IPS-11a (cell line): Measurements from ENCODE around the gene REC114.
"Not testable (repeated sequence)": the region's sequence is repeated elsewhere in the genome, so short reads cannot be mapped to it uniquely, and the experiment has no call there.

Experiments used
- H3K4me3 ChIP-seq: one replicate; pipeline ENCODE4 v1.5.1; 2013; ENCODE audit warnings: low read depth, low read length, control low read depth

REC114 gene, protein sequence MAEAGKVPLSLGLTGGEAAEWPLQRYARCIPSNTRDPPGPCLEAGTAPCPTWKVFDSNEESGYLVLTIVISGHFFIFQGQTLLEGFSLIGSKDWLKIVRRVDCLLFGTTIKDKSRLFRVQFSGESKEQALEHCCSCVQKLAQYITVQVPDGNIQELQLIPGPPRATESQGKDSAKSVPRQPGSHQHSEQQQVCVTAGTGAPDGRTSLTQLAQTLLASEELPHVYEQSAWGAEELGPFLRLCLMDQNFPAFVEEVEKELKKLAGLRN

DNA sequence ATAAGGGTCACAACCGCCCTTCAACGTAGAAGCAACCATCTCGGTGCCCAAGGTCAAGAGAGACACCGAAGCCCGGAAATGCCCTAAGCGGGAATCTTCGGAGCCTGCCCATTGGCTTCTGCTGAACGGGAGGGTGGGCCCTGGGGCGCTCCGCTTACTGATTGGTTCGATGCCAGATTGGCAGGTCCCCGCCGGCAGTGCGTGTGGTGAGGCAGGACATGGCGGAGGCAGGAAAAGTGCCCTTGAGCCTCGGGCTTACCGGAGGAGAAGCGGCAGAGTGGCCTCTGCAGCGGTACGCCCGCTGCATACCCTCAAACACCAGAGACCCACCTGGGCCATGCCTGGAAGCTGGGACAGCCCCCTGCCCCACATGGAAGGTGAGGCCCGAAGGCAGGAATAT lies at the start of gene REC114:
TSS of gene REC114 (plus strand) at position 197 of the 400 bp plus-strand sequence. CDS start at position 219, 22 bp downstream.
- H3K4me3 ChIP-seq: no peak within 1 kb of the TSS

DNA sequence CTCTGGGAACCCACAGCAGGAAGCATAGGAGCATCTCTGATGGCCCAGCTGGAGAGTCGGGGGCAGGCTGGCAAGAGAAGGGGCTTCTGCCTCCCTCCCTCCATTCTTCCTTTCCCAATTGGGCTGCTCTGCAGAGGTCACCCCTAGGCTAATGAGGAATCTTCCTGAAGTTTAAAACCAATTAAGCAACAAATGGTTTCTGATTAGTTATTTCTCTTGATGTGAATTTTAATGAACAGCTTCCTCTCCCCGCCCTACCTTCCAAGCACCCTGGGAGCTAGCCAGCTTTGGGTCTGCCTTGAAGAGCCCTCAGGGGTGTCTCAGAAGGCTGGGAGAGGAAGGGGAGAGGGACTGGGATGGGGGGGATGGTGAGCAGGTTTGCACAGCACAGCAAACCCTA lies 49.6 kb upstream of the REC114 start:
- H3K4me3 ChIP-seq: no peak overlapping the region

DNA sequence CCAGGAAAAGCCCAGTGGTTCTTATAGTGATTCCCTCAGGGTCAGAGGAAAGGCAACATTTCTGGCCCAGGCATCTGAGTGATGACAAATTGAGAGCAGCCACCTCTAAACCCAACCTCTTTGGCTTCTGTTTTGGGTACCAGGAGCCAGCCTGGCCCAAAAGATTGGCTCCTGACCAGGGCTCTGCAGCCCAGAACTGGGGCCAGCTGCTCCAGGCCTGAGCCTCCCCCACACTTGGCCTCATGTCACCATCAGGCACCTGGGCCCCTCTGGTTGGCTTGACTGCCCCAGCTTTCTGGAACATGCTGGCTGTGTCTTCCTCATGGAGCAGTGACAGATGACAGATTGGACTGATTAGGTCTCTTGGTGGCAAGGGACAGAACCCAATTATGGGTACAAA lies 48.2 kb upstream of the REC114 start:
- no peak overlapping the region for H3K4me3 ChIP-seq

DNA sequence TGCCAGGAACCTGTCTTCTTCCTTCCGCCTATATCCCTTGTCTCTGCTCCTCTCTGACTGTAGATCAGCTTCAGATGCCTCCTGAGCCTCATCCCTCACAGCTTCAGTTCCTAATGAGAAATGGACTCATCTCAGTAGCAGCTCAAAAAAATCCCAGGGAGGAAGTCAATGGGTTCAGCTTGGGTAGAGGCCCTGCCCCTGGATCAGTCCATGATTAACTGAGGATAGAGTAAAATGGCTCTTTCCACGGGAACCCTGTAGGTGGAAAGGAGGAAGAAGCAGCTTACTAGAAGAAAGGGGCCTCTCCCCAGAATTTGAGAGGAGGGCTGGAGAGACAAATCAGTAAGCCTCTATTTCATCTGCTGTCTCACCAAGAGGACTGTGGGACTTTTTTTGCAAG lies 47.3 kb upstream of the REC114 start:
- no peak overlapping the region for H3K4me3 ChIP-seq

DNA sequence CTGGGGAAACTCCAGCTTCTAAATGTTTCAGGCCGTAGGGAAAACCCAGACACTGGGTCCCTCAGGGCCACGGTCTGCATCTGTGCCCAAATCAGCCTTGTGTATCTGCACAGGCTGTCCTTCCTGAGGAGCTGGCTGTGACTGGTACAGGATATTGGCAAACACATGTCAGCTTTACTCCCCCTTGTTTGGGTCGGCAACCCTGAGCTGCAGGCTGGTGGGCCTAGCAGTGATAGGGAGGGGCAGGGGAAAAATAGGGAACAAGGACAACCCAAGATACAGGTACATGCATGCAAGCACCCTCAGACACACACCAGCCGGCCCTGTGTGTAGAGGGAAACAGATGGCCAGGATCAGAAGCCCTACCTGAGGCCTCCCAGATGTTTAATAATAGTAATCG lies 45.5 kb upstream of the REC114 start:
- no peak overlapping the region for H3K4me3 ChIP-seq

DNA sequence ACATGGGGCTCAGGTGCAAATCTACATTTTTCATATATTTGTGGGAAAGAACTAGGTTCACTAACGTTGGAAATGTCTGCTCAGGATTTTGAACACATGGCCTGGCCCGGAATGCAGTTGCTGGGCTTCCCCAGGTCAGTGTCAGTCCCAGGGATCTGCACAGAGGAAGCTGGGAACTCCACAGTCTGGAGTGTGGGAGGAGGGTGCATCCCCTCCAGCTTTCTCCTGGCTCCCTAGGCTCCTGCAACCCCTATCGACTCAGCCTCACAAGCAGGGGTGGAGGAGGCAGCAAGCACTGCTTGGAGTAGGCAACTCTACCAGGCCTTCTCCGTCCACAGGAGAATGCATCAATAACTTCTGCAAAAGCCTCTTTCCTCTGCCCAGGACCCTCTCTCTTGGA lies 44.1 kb upstream of the REC114 start:
- H3K4me3 ChIP-seq: no peak overlapping the region

DNA sequence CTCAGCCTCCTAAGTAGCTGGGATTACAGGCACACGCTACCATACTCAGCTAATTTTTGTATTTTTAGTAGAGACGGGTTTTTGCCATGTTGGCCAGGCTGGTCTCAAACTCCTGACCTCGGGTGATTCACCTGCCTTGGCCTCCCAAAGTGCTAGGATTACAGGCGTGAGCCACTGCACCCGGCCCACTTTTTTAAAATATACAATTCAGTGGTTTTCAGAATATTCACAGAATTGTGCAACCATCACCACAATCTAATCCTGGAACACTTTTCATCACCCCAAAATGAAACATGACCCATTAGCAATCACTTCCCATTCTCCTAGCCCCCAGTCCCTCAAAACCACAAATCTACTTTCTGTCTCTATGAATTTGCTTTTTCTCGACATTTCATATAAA lies 42.7 kb upstream of the REC114 start:
- not testable (repeated sequence) for H3K4me3 ChIP-seq

DNA sequence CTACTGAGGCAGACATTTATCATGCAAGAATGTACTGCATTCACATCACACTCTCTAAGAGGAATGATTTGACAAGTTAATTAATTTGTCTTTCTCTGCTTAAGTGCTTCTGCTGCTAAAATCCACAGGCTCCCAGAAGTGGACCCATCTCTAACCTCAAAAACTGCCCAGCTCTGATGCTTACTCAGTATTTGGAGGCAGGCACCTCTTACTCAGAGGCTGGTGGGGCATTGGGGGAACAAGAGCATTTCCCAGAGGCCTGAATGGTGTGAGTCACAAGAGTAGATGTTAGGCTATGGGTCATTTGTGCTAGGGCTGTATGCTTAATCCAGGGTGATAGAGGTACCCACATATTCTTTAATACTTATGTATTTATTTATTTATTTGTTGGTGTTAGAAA lies 39.8 kb upstream of the REC114 start:
- H3K4me3 ChIP-seq: no peak overlapping the region

DNA sequence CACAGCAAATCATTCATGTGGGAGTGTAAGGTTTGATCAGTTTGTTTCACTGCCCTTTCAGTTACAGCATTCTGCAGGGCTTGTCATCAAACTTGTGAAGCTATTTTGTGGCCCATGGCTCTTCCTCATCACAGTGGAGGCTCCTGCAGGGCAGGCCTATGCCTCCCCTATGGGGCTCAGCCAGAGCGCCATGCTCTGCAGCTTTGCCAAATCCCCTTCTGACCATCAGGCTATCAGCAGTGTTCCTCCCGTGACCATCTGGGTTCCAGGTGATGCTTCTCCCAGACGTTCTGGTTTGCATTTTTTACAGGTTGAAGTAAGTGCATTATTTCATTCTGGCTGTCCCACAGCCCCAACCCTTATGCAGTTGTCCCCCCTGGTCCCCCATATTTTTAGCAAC lies 28.1 kb upstream of the REC114 start:
- no peak overlapping the region for H3K4me3 ChIP-seq

DNA sequence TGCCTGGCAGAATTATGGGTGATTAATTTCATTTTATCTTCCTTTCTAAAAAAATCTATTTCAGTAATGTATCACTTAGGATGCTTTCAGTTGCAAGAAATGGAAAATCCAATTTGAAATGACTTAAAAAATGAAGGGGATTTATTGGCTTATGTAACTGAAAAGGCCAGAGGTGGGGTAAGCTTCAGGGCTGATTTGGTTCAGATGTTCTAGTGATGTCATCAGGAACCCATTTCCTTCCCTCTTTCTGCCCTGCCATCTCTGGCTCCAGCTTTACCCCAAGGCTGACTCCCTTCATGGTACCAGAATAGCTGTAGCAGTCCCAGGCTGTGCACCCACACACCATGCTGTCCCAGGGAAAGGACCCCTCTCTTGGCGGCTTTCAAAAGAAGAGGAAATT lies 18.5 kb upstream of the REC114 start:
- no peak overlapping the region for H3K4me3 ChIP-seq

DNA sequence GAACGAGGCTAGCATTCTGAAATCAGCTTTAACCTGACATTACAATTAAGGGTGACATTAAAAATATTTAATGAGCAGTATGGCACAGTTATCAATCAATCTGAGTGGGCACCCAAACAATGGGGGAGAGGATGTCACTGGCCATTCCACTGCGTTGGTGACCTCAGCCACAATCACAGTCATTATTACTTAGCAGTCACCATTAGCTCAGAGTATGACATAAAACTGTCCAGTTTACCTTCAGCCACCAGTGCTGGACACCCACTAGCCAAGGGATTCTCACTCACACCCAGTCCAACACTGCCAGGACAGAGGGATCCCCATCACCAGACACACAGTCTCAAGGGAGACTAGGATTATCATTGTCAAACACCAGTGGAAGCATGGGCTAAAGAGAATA lies 17.5 kb upstream of the REC114 start:
- H3K4me3 ChIP-seq: no peak overlapping the region

DNA sequence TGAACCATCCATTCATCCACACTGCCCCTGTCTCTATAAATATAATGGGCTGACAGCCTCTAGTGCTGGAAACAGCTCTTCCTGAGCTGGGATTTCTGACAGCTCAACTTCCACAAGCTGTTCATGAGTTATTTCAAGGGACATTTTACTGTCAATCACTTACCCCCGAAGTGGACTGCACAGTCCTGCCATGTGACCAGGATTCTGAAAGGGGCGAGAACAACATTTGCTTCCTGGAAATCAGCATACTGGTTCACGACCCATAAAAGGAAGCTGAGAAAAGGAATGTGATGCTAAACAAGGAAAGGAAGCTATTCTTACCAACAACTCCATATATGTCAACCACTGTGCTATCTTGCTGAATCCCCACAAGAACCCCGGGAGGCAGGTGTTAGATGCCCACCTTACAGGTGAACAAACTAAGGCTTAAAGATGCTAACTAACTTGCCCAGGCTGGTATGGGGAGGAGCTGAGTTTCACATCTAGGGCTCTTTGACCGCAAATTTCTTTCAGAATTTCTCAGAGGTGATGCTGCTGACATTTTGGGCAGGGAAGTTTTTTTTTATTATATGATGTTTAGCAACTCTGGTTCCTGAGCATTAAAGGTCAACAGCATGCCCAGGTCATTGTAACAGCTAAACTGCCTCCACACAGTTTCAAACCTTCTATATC lies 16.5 kb upstream of the REC114 start:
- H3K4me3 ChIP-seq: no peak overlapping the region

DNA sequence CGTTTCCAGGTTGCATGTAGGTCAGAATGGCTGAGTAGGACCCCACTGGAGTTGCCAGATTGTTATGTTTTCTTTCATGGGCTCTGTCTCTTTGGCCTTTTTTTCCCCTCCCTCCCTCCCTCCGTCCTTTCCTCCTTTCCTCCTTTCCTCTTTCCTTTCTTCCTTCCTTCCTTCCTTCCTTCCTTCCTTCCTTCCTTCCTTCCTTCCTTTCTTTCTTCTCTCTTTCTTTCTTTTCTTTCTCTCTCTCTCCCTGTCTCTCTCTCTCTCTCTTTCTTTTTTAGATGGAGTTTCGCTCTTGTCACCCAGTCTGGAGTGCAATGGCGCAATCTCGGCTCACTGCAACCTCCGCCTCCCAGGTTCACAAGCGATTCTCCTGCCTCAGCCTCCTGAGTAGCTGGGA lies 11.6 kb upstream of the REC114 start:
- not testable (repeated sequence) for H3K4me3 ChIP-seq

DNA sequence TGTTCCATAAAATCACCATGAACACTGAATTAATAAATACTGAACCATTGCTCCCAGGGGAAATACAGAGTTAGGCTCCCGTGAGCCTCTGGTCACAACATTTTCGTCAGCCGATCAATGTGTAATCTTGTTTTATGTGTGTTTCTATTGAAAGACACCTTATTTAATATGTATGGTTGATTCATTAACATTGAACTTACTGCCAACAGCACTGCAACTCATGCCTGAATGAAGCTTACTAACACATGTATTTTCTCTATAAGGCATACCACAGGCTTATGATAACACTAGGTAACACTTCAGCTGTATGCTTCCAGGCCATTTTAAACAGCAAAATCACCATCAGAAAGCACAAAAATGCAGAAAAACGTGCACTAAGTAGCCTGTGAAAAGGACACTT lies 9.1 kb upstream of the REC114 start:
- H3K4me3 ChIP-seq: no peak overlapping the region

DNA sequence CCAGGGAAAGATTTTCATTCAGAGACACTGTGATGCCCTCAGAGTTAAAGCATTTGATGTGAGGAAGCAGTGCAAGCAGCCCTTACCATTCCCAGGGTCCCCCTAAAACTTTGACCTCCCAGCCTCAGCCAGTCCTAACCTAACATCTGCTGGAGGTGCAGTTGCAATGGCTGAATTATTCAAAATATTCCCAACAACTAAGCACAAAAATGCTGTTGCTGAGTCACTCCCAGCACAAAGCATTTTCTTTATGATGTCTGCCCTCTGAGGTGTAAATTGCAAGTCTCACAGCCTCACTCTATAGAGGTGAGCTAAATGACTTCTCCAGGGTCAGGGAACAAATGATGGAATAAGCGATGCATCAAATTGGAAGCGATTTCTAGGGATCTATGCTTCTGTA lies 6.4 kb upstream of the REC114 start:
- H3K4me3 ChIP-seq: no peak overlapping the region

DNA sequence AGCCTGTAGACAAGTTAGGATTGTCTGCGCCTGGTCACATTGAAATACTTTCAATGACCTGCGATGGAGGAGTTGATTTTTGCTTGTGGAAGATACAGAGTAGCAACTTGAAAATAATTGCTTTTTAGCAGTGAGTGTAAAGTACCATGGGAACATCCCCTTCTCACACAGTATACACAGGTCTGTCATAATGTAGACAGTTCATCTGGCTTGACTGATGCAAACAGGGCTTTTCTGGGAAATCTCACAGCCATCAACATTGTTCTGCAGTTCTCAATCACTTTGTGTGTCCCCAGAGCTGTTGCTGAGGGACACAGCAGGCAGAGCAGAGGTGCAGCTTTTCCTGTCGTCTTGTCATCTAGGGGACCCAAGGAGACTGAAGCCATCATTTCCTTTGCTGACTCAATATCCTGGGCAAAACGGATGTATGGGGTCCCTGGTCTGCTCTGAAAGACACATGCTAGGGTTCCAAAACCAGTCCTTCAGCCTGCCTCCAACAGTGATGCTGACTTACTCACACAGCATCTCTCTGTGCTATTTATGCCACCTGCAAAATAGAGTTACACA lies 5.3 kb upstream of the REC114 start:
- no peak overlapping the region for H3K4me3 ChIP-seq

DNA sequence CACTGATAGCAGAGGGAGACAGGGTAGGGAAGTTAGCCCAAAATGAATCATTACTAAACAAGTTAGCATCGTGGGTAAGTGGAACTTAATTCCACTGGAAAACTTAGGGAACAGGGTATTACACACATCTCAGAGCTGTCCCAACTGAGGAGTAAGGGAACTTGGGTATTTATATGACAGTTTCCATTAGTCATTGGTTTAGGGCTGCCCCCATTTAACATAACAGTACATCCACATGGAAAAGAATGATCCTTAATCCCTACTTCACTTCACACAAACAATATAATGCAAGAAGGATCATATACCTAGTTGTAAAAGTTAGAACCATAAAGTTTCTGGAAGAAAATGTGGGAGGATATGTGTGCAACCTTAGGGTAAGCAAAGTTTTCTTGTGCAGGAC lies 4.3 kb upstream of the REC114 start:
- H3K4me3 ChIP-seq: no peak overlapping the region

DNA sequence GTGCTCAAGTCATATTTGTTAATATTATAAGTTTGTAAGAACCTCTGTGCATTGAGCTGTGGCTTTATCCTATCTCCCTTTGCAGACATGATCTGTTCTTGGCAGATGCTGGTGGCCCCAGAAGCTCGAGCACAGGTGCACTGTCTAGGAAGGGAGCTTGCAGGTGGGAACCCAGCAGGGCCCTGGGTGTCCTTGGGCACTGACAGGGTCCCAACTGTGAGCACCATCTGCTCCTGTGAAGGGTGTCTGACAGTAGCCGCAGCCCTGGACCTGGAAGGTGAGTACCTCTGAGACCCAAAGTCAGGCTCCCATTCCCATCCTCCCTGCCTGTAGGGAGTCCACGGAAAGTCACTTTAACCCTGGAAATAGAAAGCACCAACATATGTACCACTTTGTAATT lies 2.4 kb upstream of the REC114 start:
- no peak overlapping the region for H3K4me3 ChIP-seq

DNA sequence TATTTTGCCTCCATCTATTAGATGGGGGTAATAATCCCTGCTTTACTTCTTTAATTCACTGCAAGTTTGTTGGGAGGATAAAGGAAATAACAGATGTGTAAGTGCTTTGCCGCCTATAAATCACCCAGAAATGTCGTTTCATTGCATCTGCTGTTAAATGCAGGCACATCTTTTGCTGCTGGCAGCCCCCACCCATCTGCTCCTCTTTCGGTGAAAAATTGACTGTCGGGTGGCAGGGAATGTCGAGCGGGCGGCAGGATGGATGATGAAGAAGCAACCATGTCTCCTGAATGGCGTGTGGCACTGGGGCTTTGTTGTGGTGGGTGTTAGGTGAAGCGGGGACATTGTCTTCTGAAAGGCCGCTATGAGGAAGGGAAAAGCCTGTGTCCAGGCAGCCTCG lies 543 bp upstream of the REC114 start:
- no peak overlapping the region for H3K4me3 ChIP-seq

DNA sequence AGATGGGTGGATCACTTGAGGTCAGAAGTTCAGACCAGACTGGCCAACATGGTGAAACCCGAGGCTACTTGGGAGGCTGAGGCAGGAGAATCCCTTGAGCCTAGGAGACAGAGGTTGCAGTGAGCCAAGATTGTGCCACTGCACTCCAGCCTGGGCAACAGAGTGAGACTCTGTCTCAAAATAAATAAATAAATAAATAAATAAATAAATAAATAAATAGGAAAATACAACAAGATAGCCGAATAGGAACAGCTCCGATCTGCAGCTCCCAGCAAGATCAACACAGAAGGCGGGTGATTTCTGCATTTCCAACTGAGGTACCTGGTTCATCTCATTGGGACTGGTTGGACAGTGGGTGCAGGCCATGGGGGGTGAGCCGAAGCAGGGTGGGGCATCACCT lies 4.5 kb downstream of the REC114 start:
- not testable (repeated sequence) for H3K4me3 ChIP-seq

DNA sequence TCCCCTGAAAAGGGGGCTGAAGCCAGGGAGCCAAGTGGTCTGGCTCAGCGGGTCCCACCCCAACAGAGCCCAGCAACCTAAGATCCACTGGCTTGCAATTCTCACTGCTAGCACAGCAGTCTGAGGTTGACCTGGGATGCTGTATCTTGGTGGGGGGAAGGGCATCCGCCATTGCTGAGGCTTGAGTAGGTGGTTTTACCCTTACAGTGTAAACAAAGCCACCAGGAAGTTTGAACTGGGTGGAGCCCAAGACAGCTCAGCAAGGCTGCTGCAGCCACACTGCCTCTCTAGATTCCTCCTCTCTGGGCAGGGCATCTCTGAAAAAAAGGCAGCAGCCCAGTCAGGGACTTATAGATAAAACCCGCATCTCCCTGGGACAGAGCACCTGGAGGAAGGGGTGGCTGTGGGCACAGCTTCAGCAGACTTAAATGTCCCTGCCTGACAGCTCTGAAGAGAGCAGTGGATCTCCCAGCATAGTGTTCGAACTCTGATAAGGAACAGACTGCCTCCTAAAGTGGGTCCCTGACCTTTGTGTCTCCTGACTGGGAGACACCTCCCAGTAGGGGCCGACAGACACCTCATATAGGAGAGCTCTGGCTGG lies 5.3 kb downstream of the REC114 start:
- H3K4me3 ChIP-seq: not testable (repeated sequence)

DNA sequence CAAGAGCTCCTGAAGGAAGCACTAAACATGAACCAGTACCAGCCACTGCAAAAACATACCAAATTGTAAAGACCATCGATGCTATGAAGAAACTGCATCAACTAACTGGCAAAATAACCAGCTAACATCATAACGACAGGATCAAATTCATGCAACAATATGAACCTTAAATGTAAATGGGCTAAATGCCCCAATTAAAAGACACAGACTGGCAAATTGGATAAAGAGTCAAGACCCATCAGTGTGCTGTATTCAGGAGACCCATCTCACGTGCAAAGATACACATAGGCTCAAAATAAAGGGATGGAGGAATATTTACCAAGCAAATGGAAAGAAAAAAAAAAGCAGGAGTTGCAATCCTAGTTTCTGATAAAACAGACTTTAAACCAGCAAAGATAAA lies 7.0 kb downstream of the REC114 start:
- not testable (repeated sequence) for H3K4me3 ChIP-seq
